Limb (tissue), 2 donors: ENCODE data around the gene TSEN15.
A peak's percentile ranks its signal among the peaks of the same experiment; 100 is the strongest.

Source experiments
- DNase-seq, 2 donors: peaks; one replicate each; pipeline ENCODE4 v3.0.0-alpha.2; 2016; ENCODE audit errors: extremely low spot score in 2 of 2

TSEN15 gene

DNA sequence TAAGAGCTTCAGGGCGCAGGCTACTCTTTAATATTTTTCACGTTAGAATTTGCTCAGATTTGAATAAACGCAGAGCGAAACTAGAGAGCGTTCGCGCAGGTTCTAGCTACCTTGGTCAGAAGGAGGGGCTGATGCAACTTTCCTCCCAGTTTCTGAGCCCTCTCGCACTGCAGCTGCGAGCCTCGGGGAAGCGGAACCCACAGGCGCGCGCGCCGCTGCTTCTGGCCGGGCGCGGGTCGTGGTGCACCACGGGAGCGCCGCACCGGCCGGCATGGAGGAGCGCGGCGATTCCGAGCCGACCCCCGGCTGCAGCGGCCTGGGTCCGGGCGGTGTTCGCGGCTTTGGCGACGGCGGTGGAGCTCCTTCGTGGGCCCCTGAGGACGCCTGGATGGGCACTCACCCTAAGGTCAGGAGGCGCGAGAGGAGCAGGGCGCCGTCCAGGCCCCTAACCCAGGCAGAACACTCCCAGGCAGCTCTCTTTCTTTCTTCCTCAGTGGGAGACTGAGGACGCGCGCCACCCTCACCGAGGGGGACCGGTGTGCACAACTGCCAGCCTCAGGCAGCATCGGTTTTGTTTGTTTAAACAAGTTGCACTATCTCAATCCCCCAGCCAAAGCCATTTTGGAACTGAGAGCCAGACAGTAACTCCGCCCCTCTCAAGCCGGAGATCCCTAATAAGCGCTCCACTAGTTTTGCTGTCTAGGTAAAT lies at the start of gene TSEN15:
Gene TSEN15, plus strand, starts transcription at position 246 of the 709 bp plus-strand sequence. Its CDS starts 26 bp downstream, at position 272.
- peak; percentile 86 to 87 for DNase-seq

DNA sequence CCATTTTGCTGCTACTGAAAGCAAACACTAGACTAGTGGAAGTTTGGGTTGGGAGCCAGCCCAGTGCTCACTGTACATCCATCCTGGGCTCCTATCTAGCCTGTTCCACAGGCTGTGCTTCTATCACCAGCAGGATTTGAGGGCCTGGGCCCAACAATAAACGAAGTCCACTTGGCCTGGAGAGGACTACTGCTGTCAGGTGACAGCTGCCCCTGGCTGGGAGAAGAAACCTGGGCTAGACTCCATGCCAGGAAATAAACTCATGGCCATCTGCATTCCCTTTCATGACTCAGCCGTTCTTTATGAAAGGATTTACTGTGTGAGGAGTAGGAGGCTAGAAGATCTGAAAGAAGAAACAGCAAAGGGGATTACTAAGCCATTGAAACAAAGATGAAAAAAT lies 49.5 kb upstream of the TSEN15 start:
- DNase-seq: no peak

- DNase-seq: no peak
These were observed 46.6 kb upstream of the TSEN15 start for GRCh38 chr1:184004935-184005334.

DNA sequence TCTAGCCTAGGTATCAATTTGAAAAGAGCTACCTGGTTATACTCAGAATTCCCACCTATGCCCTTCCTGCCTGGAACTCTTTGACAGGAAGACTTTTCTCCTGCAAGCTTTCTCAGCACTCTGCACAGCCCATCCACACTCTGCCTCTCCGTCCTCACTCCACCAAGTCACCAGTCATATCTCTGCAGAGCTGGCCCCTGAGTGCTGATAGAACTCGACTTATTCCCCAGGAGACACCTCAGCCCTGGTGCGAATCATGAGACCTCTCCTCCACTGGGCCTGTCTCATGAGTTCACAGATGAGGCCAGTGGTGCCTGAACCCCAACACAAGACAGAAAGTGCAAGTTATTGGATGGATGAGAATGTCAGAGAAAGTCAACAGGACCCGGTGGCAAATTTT lies 46.0 kb upstream of the TSEN15 start:
- DNase-seq: no peak

DNA sequence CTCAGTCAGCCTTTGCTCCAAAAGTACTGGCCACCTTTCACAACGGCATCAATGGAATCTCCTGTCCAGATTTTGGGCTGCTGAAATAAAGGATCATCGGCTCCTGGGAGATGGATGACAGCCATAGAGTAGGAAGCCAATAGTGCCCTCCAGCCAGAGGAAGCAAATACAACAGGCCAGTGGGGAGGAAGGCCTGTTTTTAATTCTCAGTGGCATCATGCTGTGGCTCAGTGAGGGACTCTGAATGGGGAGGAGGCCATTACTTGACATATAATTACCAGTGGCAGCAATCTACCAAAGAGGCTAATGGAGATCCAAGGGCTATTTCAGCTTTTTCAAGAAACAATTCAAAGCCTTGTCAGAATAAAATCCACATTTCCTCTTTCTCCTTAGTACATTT lies 40.7 kb upstream of the TSEN15 start:
- no peak for DNase-seq

DNA sequence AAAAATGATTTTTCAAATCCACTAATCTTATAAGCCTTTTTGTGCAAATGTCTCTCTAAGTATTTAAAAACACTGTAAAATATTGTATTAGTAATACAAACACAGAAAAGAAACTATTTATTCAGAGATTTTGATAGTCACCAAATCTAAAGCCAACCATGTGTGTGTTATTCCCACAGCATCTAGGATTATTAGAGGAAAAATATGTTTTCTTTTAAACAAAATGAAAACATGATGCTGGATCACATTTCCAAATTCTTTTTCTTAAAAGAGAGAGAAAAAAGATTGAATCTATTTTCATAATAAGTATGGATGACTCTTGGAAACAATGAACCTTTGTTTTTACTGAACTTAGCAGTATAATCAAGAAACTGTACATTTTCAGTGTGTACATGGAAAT lies 39.3 kb upstream of the TSEN15 start:
- DNase-seq: no peak

- DNase-seq: no peak
These were observed 37.3 kb upstream of the TSEN15 start for GRCh38 chr1:184014271-184014670.

- DNase-seq: no peak
These were observed 35.4 kb upstream of the TSEN15 start for GRCh38 chr1:184016169-184016568.

GRCh38 chr1:184017306-184017705 lies 34.2 kb upstream of the TSEN15 start:
- no peak for DNase-seq

DNA sequence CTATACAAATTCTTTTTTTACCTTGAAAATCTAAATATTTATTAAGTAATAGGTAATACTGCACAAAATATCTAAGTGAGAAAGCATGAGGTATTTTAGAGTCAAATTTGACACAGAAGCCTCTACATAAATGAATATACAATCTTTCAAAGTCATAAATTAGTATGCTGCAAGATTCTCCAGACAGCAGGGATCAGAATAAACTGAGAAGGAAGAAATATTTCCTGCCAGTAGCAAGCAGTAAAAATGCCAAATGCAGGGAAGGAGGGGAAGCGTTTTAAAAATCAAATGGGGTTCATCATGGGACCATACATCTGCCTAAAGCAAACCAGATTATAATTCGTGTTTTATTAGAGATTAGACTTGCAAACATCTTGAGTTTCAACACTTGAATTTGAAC lies 32.9 kb upstream of the TSEN15 start:
- no peak for DNase-seq

GRCh38 chr1:184019069-184019468 lies 32.5 kb upstream of the TSEN15 start:
- no peak for DNase-seq

DNA sequence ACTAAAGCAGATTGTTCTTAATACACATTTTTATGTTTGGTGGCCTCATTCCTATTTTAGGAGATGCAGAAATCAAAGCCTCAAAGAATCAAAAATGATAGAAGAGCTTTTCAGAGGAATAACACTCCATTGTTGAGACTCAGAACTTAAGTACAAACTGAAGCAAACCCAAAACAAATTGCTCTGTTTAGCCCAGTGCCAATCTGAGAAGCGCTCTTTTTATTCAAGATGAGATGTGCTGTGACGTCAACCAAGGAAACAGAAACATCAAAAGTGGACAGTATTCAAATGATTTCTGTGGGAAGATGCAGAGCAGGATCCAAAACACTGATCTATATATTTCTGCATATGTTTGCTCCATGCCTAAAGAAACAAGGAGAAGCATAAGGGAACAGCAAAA lies 32.0 kb upstream of the TSEN15 start:
- no peak for DNase-seq

DNA sequence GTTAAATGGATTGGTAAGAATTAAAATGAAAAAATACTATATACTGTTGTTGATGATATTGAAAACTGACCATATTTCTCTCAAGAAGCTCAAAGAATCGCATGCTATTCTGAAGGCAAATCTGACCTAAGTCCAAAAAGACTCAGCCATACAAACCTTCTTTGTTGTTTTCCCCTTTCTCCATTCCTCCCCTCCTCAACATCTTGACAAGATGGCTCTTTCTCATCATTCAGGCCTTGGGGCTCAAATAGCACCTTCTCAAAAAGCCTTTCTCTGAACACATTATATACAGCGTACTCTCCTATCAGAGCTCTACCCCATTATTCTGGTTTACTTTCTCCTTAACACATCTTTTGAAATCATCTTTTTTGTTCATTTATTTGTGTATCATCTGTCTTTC lies 31.2 kb upstream of the TSEN15 start:
- DNase-seq: no peak

- DNase-seq: no peak
These were observed 30.7 kb upstream of the TSEN15 start for GRCh38 chr1:184020855-184021254.

DNA sequence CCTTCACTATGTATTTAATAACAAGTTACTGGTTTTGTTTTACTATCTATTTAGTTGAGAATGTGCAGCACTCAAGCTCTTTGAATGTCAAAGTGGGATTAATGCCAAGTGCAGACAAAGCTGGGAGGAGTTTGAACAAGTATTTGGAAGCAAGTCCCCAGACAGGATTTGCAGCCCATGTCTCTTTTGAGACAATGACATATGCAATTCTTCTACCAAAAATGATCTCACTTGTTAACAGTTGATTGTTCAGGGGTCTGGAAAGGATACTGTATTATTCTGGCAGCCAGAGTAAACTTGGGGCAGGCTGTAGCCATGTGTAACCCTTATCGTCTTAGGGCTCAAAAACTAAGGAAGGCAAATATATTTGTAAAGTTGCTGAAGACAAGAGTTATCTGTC lies 29.8 kb upstream of the TSEN15 start:
- peak in 1 of 2 donors; percentile 87 for DNase-seq

DNA sequence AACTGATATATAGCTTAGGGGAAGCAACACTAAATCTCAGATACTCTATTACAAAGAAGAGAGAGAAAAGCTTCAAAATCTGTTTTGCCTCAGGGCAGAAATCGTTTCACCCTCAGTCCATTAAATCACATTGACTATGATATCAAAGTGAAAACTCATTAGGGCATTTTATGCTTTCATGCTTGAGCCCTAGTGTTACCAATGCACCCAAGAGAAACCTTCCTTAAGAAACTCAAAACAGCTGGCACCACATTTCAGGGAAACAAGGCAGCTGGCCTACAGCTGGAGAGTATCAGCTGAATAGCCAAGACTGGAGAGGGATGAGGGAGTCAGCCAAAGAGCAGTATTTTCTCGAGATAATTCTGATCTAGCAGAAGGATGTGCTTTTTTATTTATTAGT lies 28.9 kb upstream of the TSEN15 start:
- DNase-seq: peak; percentile 59 to 77

DNA sequence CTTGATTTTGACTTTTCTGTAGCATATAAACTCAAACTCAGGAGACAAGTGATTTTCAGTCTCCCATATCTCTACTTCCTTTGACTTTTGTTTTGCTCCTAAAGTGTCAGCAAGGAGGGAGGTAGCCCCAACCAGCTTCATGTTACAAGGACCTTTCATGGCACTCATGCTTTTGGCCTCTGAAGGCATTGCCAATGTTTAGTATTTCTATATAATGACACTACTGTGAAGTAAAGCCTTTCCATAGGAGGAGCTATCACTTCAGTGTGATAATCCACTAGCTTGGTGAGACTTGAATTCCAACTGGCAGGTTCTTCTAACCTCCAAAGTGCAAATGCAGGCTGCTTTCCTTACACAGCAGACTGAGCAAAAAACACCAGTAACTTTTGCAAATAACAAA lies 28.4 kb upstream of the TSEN15 start:
- no peak for DNase-seq

DNA sequence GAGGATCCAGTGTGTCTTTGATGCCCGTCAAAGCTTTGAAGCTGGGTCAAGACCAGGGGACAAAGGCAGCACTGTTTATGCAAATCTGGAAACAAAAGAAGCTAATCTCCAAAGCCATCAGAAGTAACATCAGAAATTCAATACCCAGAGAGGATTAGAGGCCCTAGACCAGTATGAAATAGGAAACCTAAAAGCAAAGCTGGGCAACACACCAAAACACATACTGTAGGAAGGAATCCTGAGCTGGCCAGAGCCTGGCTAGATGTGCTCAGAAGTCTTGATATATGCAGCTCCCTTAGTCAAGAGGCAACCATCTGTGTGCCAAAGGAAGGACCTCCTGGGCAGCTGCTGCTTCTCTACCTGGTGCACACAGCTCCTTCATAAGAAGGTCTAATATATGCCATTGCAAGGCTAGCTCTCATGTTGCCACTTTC lies 26.3 kb upstream of the TSEN15 start:
- peak in 1 of 2 donors; percentile 71 for DNase-seq

- peak in 1 of 2 donors; percentile 72 for DNase-seq
These were observed 23.5 kb upstream of the TSEN15 start for GRCh38 chr1:184027826-184028695.

DNA sequence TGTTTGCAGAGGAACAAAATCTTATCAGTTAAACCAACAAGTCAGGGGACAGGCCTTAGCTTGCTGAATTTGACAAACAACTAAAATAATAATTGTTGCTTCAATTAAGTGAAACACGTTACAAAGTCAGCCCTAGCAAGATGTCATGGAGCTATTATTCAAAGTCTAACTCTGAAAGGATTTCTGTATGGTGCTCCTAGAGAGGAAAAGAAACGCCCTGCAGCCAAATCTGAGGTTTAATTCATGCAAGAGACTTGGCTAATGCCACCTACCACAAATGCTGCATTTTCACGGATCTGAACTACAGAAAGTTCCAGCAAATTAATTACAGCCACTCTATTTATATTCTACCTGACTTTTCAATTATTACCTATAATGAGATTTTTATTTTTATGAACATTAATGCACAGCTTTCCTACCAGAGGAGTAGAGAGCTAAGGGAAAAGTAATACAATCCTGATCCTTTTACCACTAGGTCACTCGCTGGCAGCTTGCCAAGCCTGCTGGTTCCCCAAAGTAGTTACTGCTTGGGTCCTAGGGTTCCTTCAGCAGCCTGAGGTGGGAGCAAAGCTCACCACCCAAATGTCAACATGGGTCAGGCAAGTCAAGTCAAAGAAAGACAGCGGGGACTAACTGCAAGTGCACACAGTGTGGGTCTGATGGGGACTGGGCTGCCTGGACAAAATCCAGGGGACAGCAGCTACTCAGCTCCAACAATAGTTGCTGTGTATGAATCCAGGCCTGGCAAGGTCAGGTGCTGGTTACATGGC lies 22.5 kb upstream of the TSEN15 start:
- peak in 1 of 2 donors; percentile 44 for DNase-seq

- no peak for DNase-seq
These were observed 21.0 kb upstream of the TSEN15 start for GRCh38 chr1:184030433-184031091.

DNA sequence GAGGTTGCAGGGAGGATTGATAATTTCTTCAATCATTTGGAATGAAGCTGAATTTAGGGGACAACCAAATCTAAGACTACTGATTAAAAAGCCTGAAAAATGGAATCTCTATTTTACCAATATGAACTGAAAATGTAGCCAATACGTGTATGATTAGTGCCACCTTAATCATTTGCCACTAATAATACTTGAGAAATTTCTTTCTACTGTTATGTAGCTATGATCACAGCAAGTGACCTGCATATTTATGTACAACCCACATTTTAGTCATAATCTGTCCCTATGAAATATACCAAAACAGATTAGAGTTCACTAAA lies 20.5 kb upstream of the TSEN15 start:
- DNase-seq: no peak
